GM23248 (cell line): ENCODE results near the gene MATN3.

Experiments used
- EZH2 ChIP-seq: fragments of 200-600 bp; sonication (generic); IDR thresholded peaks from 2 replicates; pipeline ENCODE4 v1.6.1; 2018; ENCODE audit warnings: antibody characterized with exemption, mild to moderate bottlenecking; ENCODE audit not compliant: insufficient read depth, poor library complexity, severe bottlenecking
- EZH2phosphoT487 ChIP-seq: fragments of 200-600 bp; sonication (generic); IDR thresholded peaks from 2 replicates; pipeline ENCODE4 v1.6.1; 2018; ENCODE audit warnings: antibody characterized with exemption, moderate library complexity, mild to moderate bottlenecking, low read depth; ENCODE audit not compliant: insufficient read depth

DNA sequence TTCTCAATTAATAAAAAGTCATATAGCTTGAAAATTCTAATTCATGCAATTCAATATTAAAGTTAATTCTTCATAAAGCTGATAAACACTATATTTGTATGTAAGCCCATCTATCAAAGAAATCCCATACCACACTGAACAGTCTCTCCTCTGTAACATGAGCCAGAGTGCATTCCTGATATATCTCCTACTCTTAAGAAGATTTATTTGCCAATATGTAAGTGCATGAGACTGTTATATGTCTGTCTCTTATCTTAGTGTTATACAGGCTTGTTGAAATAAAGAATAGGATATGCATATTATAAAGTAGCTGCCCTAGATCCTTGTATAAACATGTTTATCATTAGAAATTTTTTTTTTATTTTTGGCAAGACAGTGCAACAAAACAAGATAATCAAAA lies 70.3 kb downstream of the MATN3 start:
- TF ChIP-seq EZH2phosphoT487 (no peak), EZH2 (no peak)
